H9 (cell line): ENCODE measurements around the gene CYTL1. TPM values are rescaled to one million over a fixed set of nuclear protein-coding genes. Genes with fewer than 3 reads are reported as not detected.

ENCODE experiments used
- DNase-seq: peaks from one replicate; pipeline ENCODE4 v3.0.0-alpha.2; 2017
- H2AFZ ChIP-seq: one replicate; pipeline ENCODE4 v1.6.1; 2013; ENCODE audit warnings: mild to moderate bottlenecking, low read length, control low read depth, moderate library complexity
- H2AK5ac ChIP-seq: 2 replicates; pipeline ENCODE4 v1.6.1; 2013; ENCODE audit warnings: low read length, control low read depth, mixed read lengths; ENCODE audit not compliant: insufficient read length
- H2BK120ac ChIP-seq: one replicate; pipeline ENCODE4 v1.6.1; 2013; ENCODE audit warnings: low read depth, mild to moderate bottlenecking, low read length, control low read depth, inconsistent platforms; ENCODE audit not compliant: poor library complexity, severe bottlenecking
- H2BK12ac ChIP-seq: 2 replicates; pipeline ENCODE4 v1.6.1; 2013; ENCODE audit warnings: low read length, control low read depth, mixed read lengths, low read depth; ENCODE audit not compliant: insufficient read length
- H2BK15ac ChIP-seq: 2 replicates; pipeline ENCODE4 v1.6.1; 2013; ENCODE audit warnings: low read depth, low read length, control low read depth
- H2BK20ac ChIP-seq: one replicate; pipeline ENCODE4 v1.6.1; 2013; ENCODE audit warnings: low read depth, mild to moderate bottlenecking, low read length, control low read depth, inconsistent platforms; ENCODE audit not compliant: poor library complexity, severe bottlenecking
- H2BK5ac ChIP-seq: 2 replicates; pipeline ENCODE4 v1.6.1; 2013; ENCODE audit warnings: low read length, control low read depth, mixed read lengths; ENCODE audit not compliant: insufficient read length
- H3K14ac ChIP-seq: 2 replicates; pipeline ENCODE4 v1.6.1; 2013; ENCODE audit warnings: low read length, control low read depth; ENCODE audit not compliant: insufficient read depth
- H3K18ac ChIP-seq: 2 replicates; pipeline ENCODE4 v1.6.1; 2013; ENCODE audit warnings: low read depth, mild to moderate bottlenecking, mixed read lengths, low read length, control low read depth; ENCODE audit not compliant: insufficient read length
- H3K23ac ChIP-seq: 2 replicates; pipeline ENCODE4 v1.6.1; 2013; ENCODE audit warnings: low read length, control low read depth, mixed read lengths, low read depth; ENCODE audit not compliant: insufficient read length
- H3K23me2 ChIP-seq: 2 replicates; pipeline ENCODE4 v1.6.1; 2013; ENCODE audit warnings: low read depth, mild to moderate bottlenecking, mixed read lengths, low read length, control low read depth; ENCODE audit not compliant: insufficient read length, poor library complexity, severe bottlenecking
- H3K27ac ChIP-seq: 2 replicates; pipeline ENCODE4 v1.5.1; 2013; ENCODE audit warnings: low read length, control low read depth, mixed read lengths, low read depth; ENCODE audit not compliant: insufficient read length
- H3K27me3 ChIP-seq: 2 replicates; pipeline ENCODE4 v1.6.1; 2013; ENCODE audit warnings: low read length, control low read depth, inconsistent platforms; ENCODE audit not compliant: insufficient read depth
- H3K4ac ChIP-seq: 2 replicates; pipeline ENCODE4 v1.6.1; 2013; ENCODE audit warnings: low read depth, mild to moderate bottlenecking, control low read depth, inconsistent platforms, low read length, moderate library complexity
- H3K4me1 ChIP-seq: 2 replicates; pipeline ENCODE4 v1.6.1; 2013; ENCODE audit warnings: low read length, control low read depth, inconsistent platforms; ENCODE audit not compliant: insufficient read depth
- H3K4me2 ChIP-seq: 2 replicates; pipeline ENCODE4 v1.6.1; 2013; ENCODE audit warnings: low read length, control low read depth, mixed read lengths; ENCODE audit not compliant: insufficient read length, insufficient read depth
- H3K56ac ChIP-seq: 2 replicates; pipeline ENCODE4 v1.6.1; 2013; ENCODE audit warnings: low read depth, mild to moderate bottlenecking, mixed read lengths, low read length, control low read depth; ENCODE audit not compliant: insufficient read length
- H3K79me1 ChIP-seq: 2 replicates; pipeline ENCODE4 v1.6.1; 2013; ENCODE audit warnings: low read depth, mild to moderate bottlenecking, moderate library complexity, low read length, control low read depth, inconsistent platforms; ENCODE audit not compliant: insufficient read depth, poor library complexity, severe bottlenecking
- H3K79me2 ChIP-seq: 2 replicates; pipeline ENCODE4 v1.6.1; 2013; ENCODE audit warnings: low read length, control low read depth, inconsistent platforms; ENCODE audit not compliant: insufficient read depth
- H3K9ac ChIP-seq: 2 replicates; pipeline ENCODE4 v1.6.1; 2013; ENCODE audit warnings: low read length, control low read depth, mixed read lengths; ENCODE audit not compliant: insufficient read length; ENCODE audit errors: extremely low read depth
- H3K9me3 ChIP-seq: one replicate; pipeline ENCODE4 v1.6.1; 2013; ENCODE audit warnings: low read depth, low read length, inconsistent platforms; ENCODE audit not compliant: control insufficient read depth
- H3T11ph ChIP-seq: one replicate; pipeline ENCODE4 v1.6.1; 2013; ENCODE audit warnings: mild to moderate bottlenecking, low read length, control low read depth, inconsistent platforms
- H4K20me1 ChIP-seq: one replicate; pipeline ENCODE4 v1.6.1; 2013; ENCODE audit not compliant: control insufficient read depth, insufficient read length, insufficient read depth
- H4K5ac ChIP-seq: 2 replicates; pipeline ENCODE4 v1.6.1; 2013; ENCODE audit warnings: low read depth, mild to moderate bottlenecking, mixed read lengths, low read length, control low read depth; ENCODE audit not compliant: insufficient read length
- H4K8ac ChIP-seq: replicated peaks from 2 replicates; pipeline ENCODE4 v1.6.1; 2013; ENCODE audit warnings: low read length, control low read depth, mixed read lengths, low read depth; ENCODE audit not compliant: insufficient read length
- H4K91ac ChIP-seq: 2 replicates; pipeline ENCODE4 v1.6.1; 2013; ENCODE audit warnings: low read depth, mild to moderate bottlenecking, moderate library complexity, mixed read lengths, low read length, control low read depth; ENCODE audit not compliant: insufficient read length
- H3K27ac Mint-ChIP-seq, 3 experiments: 2 replicates in 2 of 3; 3 replicates in 1 of 3; pipeline ENCODE4 v1.8.0; 2020 to 2021; ENCODE audit warnings: mixed read lengths in 3 of 3, mild to moderate bottlenecking in 1 of 3, moderate library complexity in 1 of 3
- H3K27me3 Mint-ChIP-seq: 2 replicates; pipeline ENCODE4 v1.8.0; 2021; ENCODE audit warnings: low read depth, mild to moderate bottlenecking, moderate library complexity, mixed read lengths
- H3K36me3 Mint-ChIP-seq, 3 experiments: 2 replicates in 2 of 3; 3 replicates in 1 of 3; pipeline ENCODE4 v1.8.0; 2020 to 2021; ENCODE audit warnings: low read depth in 3 of 3, mixed read lengths in 3 of 3; ENCODE audit not compliant: insufficient read depth in 1 of 3
- H3K4me1 Mint-ChIP-seq, 2 experiments: 2 replicates each; pipeline ENCODE4 v1.8.0; 2020; ENCODE audit warnings: mixed read lengths in 2 of 2
- H3K4me3 Mint-ChIP-seq, 2 experiments: 2 replicates in 1 of 2; 3 replicates in 1 of 2; pipeline ENCODE4 v1.8.0; 2020 to 2021; ENCODE audit warnings: mild to moderate bottlenecking in 2 of 2, mixed read lengths in 2 of 2, moderate library complexity in 1 of 2
- H3K9me3 Mint-ChIP-seq, 2 experiments: 2 replicates in 1 of 2; 3 replicates in 1 of 2; pipeline ENCODE4 v1.8.0; 2020; ENCODE audit warnings: mild to moderate bottlenecking in 2 of 2, mixed read lengths in 2 of 2, moderate library complexity in 1 of 2
- WGBS: extraction: QIAGEN DNeasy Blood & Tissue Kit; methylation state at CpG from one replicate; pipeline ENCODE4 v1.1.7; 2013; ENCODE audit warnings: missing lambda C conversion rate, low lambda C conversion rate, mixed read lengths; ENCODE audit not compliant: insufficient read length; ENCODE audit errors: extremely low coverage; 5-methylcytosine and 5-hydroxymethylcytosine counted together
- total RNA-seq: library from RNA; stranded (reverse); gene quantifications from 2 replicates; pipeline ENCODE4 v1.2.1, GENCODE V29; 2021
- TF ChIP-seq, protein P1 (sequence below): fragments of 200-600 bp; sonication (generic); conservative IDR thresholded peaks from 3 replicates; pipeline ENCODE4 v1.8.0; 2021; ENCODE audit warnings: antibody characterized with exemption, mild to moderate bottlenecking

Gene CYTL1
- total RNA-seq, 1 experiment from 2014 or later = 1.7 TPM

DNA sequence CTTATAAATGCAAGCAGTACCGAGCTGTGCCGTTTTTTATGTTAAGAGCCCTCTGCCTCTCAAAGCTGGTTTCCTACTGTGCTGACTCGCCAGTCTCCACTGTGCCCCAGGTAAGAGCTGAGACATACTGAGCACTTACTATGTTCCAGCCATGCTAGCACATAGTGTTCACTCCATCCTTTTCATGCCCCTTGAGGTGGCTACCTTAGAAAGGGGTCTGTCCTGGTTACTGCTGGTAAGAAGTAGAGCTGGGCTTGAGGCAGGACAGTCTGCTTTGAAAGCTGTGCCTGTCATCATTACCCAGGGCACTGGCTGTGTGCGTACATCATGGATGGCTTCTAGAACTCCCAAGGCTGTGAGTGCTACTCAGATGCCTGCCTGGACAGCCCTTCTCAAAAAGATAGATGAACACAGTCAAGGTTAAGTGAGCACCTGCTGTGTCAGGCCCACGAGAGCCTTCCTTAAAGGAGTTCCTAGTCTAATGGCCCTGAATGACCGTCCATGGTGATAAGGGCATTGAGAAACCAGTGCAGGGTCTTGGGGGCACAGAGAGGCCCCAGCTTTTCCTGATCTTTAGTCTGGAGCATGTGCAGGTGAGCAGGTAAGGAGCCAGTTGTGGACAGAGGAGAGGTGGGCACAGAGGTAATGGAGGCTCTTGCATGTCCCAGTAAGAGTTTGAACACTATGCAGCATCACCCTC lies 33.6 kb upstream of the CYTL1 start:
- DNase-seq = no peak
- no peak overlapping the region for H4K91ac ChIP-seq
- no peak overlapping the region for H3T11ph ChIP-seq
- no peak overlapping the region for H3K18ac ChIP-seq
- H2AFZ ChIP-seq = no peak overlapping the region
- peaks cover 10 to 11% of the 10 kb centered on the region in 2 experiments for H3K4me1 Mint-ChIP-seq
- no peak overlapping the region for H3K4me2 ChIP-seq
- no peak overlapping the region for H3K23ac ChIP-seq
- H4K8ac ChIP-seq = no peak overlapping the region
- H3K36me3 Mint-ChIP-seq = no peaks in the 10 kb centered on the region
- peaks cover 12% of the 10 kb centered on the region for H3K23me2 ChIP-seq
- no peaks in the 10 kb centered on the region for H3K9me3 ChIP-seq
- H4K20me1 ChIP-seq = no peaks in the 10 kb centered on the region
- H2BK15ac ChIP-seq = no peak overlapping the region
- no peaks in the 10 kb centered on the region for H3K79me1 ChIP-seq
- peaks cover 20% of the 10 kb centered on the region for H3K27me3 ChIP-seq
- no peak overlapping the region for H2BK20ac ChIP-seq
- no peak overlapping the region for H2BK12ac ChIP-seq
- no peak overlapping the region for H4K5ac ChIP-seq
- TF ChIP-seq, protein P1, sequence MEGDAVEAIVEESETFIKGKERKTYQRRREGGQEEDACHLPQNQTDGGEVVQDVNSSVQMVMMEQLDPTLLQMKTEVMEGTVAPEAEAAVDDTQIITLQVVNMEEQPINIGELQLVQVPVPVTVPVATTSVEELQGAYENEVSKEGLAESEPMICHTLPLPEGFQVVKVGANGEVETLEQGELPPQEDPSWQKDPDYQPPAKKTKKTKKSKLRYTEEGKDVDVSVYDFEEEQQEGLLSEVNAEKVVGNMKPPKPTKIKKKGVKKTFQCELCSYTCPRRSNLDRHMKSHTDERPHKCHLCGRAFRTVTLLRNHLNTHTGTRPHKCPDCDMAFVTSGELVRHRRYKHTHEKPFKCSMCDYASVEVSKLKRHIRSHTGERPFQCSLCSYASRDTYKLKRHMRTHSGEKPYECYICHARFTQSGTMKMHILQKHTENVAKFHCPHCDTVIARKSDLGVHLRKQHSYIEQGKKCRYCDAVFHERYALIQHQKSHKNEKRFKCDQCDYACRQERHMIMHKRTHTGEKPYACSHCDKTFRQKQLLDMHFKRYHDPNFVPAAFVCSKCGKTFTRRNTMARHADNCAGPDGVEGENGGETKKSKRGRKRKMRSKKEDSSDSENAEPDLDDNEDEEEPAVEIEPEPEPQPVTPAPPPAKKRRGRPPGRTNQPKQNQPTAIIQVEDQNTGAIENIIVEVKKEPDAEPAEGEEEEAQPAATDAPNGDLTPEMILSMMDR = no peak
- H3K4ac ChIP-seq = no peak overlapping the region
- no peaks in the 10 kb centered on the region; a peak in 1 of 5 replicates for H3K9me3 Mint-ChIP-seq
- H2BK5ac ChIP-seq = no peak overlapping the region
- WGBS = no CpG with 5 or more reads among the region's 6 CpGs
- H3K79me2 ChIP-seq = no peaks in the 10 kb centered on the region
- H3K9ac ChIP-seq = no peak overlapping the region
- no peak overlapping the region for H3K14ac ChIP-seq
- H3K27ac ChIP-seq = no peak overlapping the region
- H3K56ac ChIP-seq = no peak overlapping the region
- H2AK5ac ChIP-seq = no peak overlapping the region
- no peaks in the 10 kb centered on the region for H3K4me1 ChIP-seq
- no peak overlapping the region for H3K27ac Mint-ChIP-seq
- no peak overlapping the region for H2BK120ac ChIP-seq
- H3K4me3 Mint-ChIP-seq = peak overlapping the region in 1 of 2 experiments; percentile 87; a peak in 1 of 5 replicates
- H3K27me3 Mint-ChIP-seq = peaks cover 85% of the 10 kb centered on the region
